Upper lobe of left lung (tissue), 6 donors: ENCODE results near the gene GLIS1. TPM values are rescaled to one million over a fixed set of nuclear protein-coding genes. Genes with fewer than 3 reads are reported as not detected.

Source experiments
- ATAC-seq, 2 donors: fragments of 200-7000 bp; cut with Tn5 transposase; one replicate each; pipeline ENCODE4 v1.9.1; 2022; ENCODE audit warnings: mild to moderate bottlenecking in 2 of 2, moderate library complexity in 2 of 2; ENCODE audit not compliant: low FRiP score in 2 of 2
- DNase-seq, 2 donors: peaks; one replicate each; pipeline ENCODE4 v3.0.0-alpha.2; 2019 to 2020
- H3K27ac ChIP-seq, 4 donors: fragments of 200-600 bp; sonication (generic); one replicate each; pipeline ENCODE4 v1.5.1; 2016 to 2019
- H3K27me3 ChIP-seq, 4 donors: fragments of 200-600 bp; sonication (generic); one replicate each; pipeline ENCODE4 v1.5.1; 2017 to 2019
- H3K36me3 ChIP-seq, 4 donors: fragments of 200-600 bp; sonication (generic); one replicate each; pipeline ENCODE4 v1.5.1; 2016 to 2019
- H3K4me1 ChIP-seq, 4 donors: fragments of 200-600 bp; sonication (generic); one replicate each; pipeline ENCODE4 v1.5.1; 2018 to 2019
- H3K4me3 ChIP-seq, 4 donors: fragments of 200-600 bp; sonication (generic); one replicate each; pipeline ENCODE4 v1.5.1; 2017 to 2019; ENCODE audit warnings: mild to moderate bottlenecking in 2 of 4, moderate library complexity in 1 of 4
- H3K9me3 ChIP-seq, 4 donors: fragments of 200-600 bp; sonication (generic); one replicate each; pipeline ENCODE4 v1.5.1; 2018 to 2019
- CTCF ChIP-seq, 6 experiments: fragments of 450-650 bp in 4 of 6; fragments of 200-600 bp in 2 of 6; sonication (generic) in 2 of 6; IDR thresholded peaks; one replicate each; pipeline ENCODE4 v1.5.1; 2016 to 2019; ENCODE audit warnings: antibody characterized with exemption in 6 of 6
- EP300 ChIP-seq, 4 donors: sonication (generic); formaldehyde crosslinking; IDR thresholded peaks; one replicate each; pipeline ENCODE4 v1.5.1; 2017; ENCODE audit warnings: antibody characterized with exemption in 4 of 4, control low read depth in 2 of 4
- POLR2A ChIP-seq, 4 donors: fragments of 450-650 bp; IDR thresholded peaks; one replicate each; pipeline ENCODE4 v1.5.1; 2016 to 2017; ENCODE audit warnings: antibody characterized with exemption in 4 of 4, mild to moderate bottlenecking in 2 of 4
- POLR2AphosphoS5 ChIP-seq, 2 donors: sonication (generic); formaldehyde crosslinking; IDR thresholded peaks; one replicate each; pipeline ENCODE4 v1.5.1; 2017; ENCODE audit warnings: antibody characterized with exemption in 2 of 2
- WGBS, 2 donors: methylation state at CpG; one replicate each; pipeline ENCODE4 v1.1.5; 2017 to 2018; 5-methylcytosine and 5-hydroxymethylcytosine counted together
- total RNA-seq, 6 donors: library from RNA; depleted of rRNA in 4 of 6; stranded (reverse); fragments of >200 nt in 4 of 6; gene quantifications; one replicate each; pipeline versions ENCODE4 v1.1.0 to v1.2.1, GENCODE V29; 2016 to 2021
- donor health status: DM: no; HTN: no; CAD: no; lungs with moderate emphysema.
- donor health status: DM: no; HTN: yes; CAD: no; lungs with severe emphysema.

Gene GLIS1
- total RNA-seq, 6 donors from 2014 or later, result 0.26 to 1.0 TPM; not detected in 4

GRCh38 chr1:53516181-53516580 is 222.8 kb downstream of the GLIS1 start:
- no peaks in the 10 kb centered on the region for H3K36me3 ChIP-seq
- no peaks in the 10 kb centered on the region for H3K9me3 ChIP-seq
- ATAC-seq (no peak), DNase-seq (no peak)
- no peaks in the 10 kb centered on the region for H3K27me3 ChIP-seq
- H3K4me1 ChIP-seq, result peaks cover 0 to 12% (median 4%) of the 10 kb centered on the region in 4 donors
- no peak overlapping the region for H3K27ac ChIP-seq
- no peak for TF ChIP-seq POLR2AphosphoS5 (IDR thresholded peaks at IDR 0.05)
- TF ChIP-seq CTCF (IDR thresholded peaks at IDR 0.05), result no peak
- no peak for TF ChIP-seq POLR2A (IDR thresholded peaks at IDR 0.05)
- no peak for TF ChIP-seq EP300 (IDR thresholded peaks at IDR 0.05)
- no peak overlapping the region for H3K4me3 ChIP-seq
- WGBS, 2 donors, result 95 to 97% methylated on average over 7 of the region's 7 CpGs

GRCh38 chr1:53514436-53514835 is 224.5 kb downstream of the GLIS1 start:
- H3K27me3 ChIP-seq, result no peaks in the 10 kb centered on the region
- ATAC-seq (no peak), DNase-seq (no peak)
- no peaks in the 10 kb centered on the region for H3K36me3 ChIP-seq
- H3K4me1 ChIP-seq, result peaks cover 0 to 12% (median 4%) of the 10 kb centered on the region in 4 donors
- H3K27ac ChIP-seq, result no peak overlapping the region
- H3K4me3 ChIP-seq, result no peak overlapping the region
- TF ChIP-seq CTCF (IDR thresholded peaks at IDR 0.05), result no peak
- H3K9me3 ChIP-seq, result no peaks in the 10 kb centered on the region
- WGBS, 2 donors, result 91 to 94% methylated on average over 10 of the region's 10 CpGs

DNA sequence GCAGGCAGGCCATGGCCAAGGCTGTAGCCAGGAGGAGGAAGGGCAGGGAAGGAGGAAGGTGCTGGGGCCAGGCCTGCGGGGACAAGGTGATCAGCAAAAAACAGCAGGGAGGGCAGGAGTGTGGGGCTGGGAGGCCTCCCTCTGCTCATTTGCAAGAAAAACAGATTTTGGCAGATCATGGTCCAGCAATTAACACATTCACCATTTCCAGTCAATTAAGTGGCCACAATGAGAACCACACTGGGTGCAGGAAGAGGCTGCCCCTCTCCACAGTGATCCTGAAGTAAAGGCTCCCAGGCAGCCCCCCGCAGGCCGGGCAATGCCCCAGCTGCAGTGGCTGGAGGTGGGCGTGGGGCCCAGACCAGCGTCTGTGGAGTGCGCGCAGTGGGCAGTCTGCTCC is 225.1 kb downstream of the GLIS1 start:
- ATAC-seq, result no peak

GRCh38 chr1:53512807-53513755 is 225.9 kb downstream of the GLIS1 start:
- ATAC-seq (no peak), DNase-seq (no peak)
- peaks cover 0 to 12% (median 4%) of the 10 kb centered on the region in 4 donors for H3K4me1 ChIP-seq
- no peaks in the 10 kb centered on the region for H3K9me3 ChIP-seq
- H3K36me3 ChIP-seq, result no peaks in the 10 kb centered on the region
- H3K27me3 ChIP-seq, result no peaks in the 10 kb centered on the region
- no peak overlapping the region for H3K27ac ChIP-seq
- TF ChIP-seq CTCF (IDR thresholded peaks at IDR 0.05) (no peak), EP300 (IDR thresholded peaks at IDR 0.05) (no peak), POLR2A (IDR thresholded peaks at IDR 0.05) (no peak), POLR2AphosphoS5 (IDR thresholded peaks at IDR 0.05) (no peak)
- no peak overlapping the region for H3K4me3 ChIP-seq
- 70 to 78% methylated on average over 19 to 20 of the region's 22 CpGs for WGBS, 2 donors

More for the DNA sequence above, 225.1 kb downstream of the GLIS1 start:
- no peaks in the 10 kb centered on the region for H3K9me3 ChIP-seq
- WGBS, 2 donors, result 93 to 95% methylated on average over 1 to 7 of the region's 7 CpGs
- TF ChIP-seq POLR2A (IDR thresholded peaks at IDR 0.05), result no peak
- no peak for TF ChIP-seq EP300 (IDR thresholded peaks at IDR 0.05)
- no peak for TF ChIP-seq CTCF (IDR thresholded peaks at IDR 0.05)
- no peak for TF ChIP-seq POLR2AphosphoS5 (IDR thresholded peaks at IDR 0.05)
- H3K4me1 ChIP-seq, result peaks cover 0 to 12% (median 4%) of the 10 kb centered on the region in 4 donors
- no peaks in the 10 kb centered on the region for H3K27me3 ChIP-seq
- H3K4me3 ChIP-seq, result no peak overlapping the region
- DNase-seq, result no peak
- H3K27ac ChIP-seq, result no peak overlapping the region
- H3K36me3 ChIP-seq, result no peaks in the 10 kb centered on the region
